ENCODE data around the gene UBQLN4. TPM values are rescaled to one million over a fixed set of nuclear protein-coding genes. Genes with fewer than 3 reads are reported as not detected.

UBQLN4 gene
- total and polyA plus RNA-seq, 4 donors, result 7.4 to 17.8 (median 11.3) TPM

DNA sequence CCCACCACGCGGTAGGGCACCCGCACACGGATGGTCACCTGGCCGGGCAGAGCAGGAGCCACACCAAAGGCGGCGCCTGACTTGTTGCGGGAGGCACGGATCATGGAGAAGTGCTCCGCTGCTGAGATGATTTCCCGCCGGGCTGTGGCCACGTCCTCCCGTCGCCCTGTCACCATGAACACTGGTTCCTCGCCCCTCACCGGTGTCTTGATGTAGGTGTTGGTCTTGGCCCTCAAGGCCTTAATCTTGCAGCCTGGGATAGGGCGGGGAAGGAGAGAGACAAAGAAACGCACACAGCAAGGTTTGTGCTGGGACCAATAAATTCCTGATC is 23.8 kb upstream of the UBQLN4 start:
- H3K9ac ChIP-seq (ENCODE audit: low read depth in 1 of 2, low read length in 2 of 2), result no peak overlapping the region
- no peaks in the 10 kb centered on the region for H3K27me3 ChIP-seq (ENCODE audit: control insufficient read depth in 4 of 4, insufficient read depth in 4 of 4, low read length in 3 of 4)
- H3K4me1 ChIP-seq (ENCODE audit: control insufficient read depth in 4 of 4, insufficient read depth in 4 of 4, low read length in 3 of 4), result peaks cover 5 to 33% (median 18%) of the 10 kb centered on the region in 4 donors
- peak overlapping the region in 1 of 3 donors; percentile 64 for H3K4me3 ChIP-seq (ENCODE audit: low read depth in 1 of 3, low read length in 3 of 3)
- H3K9me3 ChIP-seq (ENCODE audit: control insufficient read depth in 4 of 4, low read length in 3 of 4), result no peaks in the 10 kb centered on the region
- no peaks in the 10 kb centered on the region for H3K36me3 ChIP-seq (ENCODE audit: control insufficient read depth in 4 of 4, insufficient read depth in 3 of 4, low read depth in 1 of 4, low read length in 3 of 4)
- TF ChIP-seq, protein P1, sequence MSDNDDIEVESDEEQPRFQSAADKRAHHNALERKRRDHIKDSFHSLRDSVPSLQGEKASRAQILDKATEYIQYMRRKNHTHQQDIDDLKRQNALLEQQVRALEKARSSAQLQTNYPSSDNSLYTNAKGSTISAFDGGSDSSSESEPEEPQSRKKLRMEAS (IDR thresholded peaks at IDR 0.05), result no peak
- TF ChIP-seq, protein P2, sequence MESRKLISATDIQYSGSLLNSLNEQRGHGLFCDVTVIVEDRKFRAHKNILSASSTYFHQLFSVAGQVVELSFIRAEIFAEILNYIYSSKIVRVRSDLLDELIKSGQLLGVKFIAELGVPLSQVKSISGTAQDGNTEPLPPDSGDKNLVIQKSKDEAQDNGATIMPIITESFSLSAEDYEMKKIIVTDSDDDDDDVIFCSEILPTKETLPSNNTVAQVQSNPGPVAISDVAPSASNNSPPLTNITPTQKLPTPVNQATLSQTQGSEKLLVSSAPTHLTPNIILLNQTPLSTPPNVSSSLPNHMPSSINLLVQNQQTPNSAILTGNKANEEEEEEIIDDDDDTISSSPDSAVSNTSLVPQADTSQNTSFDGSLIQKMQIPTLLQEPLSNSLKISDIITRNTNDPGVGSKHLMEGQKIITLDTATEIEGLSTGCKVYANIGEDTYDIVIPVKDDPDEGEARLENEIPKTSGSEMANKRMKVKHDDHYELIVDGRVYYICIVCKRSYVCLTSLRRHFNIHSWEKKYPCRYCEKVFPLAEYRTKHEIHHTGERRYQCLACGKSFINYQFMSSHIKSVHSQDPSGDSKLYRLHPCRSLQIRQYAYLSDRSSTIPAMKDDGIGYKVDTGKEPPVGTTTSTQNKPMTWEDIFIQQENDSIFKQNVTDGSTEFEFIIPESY (IDR thresholded peaks at IDR 0.05), result no peak
- no peak for TF ChIP-seq RXRA (IDR thresholded peaks at IDR 0.05)
- TF ChIP-seq RAD21 (IDR thresholded peaks at IDR 0.05), result no peak
- TF ChIP-seq, protein P3, sequence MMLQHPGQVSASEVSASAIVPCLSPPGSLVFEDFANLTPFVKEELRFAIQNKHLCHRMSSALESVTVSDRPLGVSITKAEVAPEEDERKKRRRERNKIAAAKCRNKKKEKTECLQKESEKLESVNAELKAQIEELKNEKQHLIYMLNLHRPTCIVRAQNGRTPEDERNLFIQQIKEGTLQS (IDR thresholded peaks at IDR 0.05), result no peak
- TF ChIP-seq SP1 (IDR thresholded peaks at IDR 0.05), result no peak
- no peak for TF ChIP-seq NR2F2 (IDR thresholded peaks at IDR 0.05)
- TF ChIP-seq GABPA (IDR thresholded peaks at IDR 0.05 in 1 of 2, conservative IDR thresholded peaks at IDR 0.05 in 1 of 2), result no peak
- no peak for TF ChIP-seq EGR1 (IDR thresholded peaks at IDR 0.05; ENCODE audit: low read depth in 2 of 2)
- TF ChIP-seq JUND (IDR thresholded peaks at IDR 0.05), result no peak
- TF ChIP-seq HNF4G (IDR thresholded peaks at IDR 0.05), result no peak
- TF ChIP-seq, protein P4, sequence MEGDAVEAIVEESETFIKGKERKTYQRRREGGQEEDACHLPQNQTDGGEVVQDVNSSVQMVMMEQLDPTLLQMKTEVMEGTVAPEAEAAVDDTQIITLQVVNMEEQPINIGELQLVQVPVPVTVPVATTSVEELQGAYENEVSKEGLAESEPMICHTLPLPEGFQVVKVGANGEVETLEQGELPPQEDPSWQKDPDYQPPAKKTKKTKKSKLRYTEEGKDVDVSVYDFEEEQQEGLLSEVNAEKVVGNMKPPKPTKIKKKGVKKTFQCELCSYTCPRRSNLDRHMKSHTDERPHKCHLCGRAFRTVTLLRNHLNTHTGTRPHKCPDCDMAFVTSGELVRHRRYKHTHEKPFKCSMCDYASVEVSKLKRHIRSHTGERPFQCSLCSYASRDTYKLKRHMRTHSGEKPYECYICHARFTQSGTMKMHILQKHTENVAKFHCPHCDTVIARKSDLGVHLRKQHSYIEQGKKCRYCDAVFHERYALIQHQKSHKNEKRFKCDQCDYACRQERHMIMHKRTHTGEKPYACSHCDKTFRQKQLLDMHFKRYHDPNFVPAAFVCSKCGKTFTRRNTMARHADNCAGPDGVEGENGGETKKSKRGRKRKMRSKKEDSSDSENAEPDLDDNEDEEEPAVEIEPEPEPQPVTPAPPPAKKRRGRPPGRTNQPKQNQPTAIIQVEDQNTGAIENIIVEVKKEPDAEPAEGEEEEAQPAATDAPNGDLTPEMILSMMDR (IDR thresholded peaks at IDR 0.05; ENCODE audit: low read depth, low read length, missing input control), result no peak
- TF ChIP-seq HNF4A (conservative IDR thresholded peaks at IDR 0.05), result no peak
- TF ChIP-seq, protein P5, sequence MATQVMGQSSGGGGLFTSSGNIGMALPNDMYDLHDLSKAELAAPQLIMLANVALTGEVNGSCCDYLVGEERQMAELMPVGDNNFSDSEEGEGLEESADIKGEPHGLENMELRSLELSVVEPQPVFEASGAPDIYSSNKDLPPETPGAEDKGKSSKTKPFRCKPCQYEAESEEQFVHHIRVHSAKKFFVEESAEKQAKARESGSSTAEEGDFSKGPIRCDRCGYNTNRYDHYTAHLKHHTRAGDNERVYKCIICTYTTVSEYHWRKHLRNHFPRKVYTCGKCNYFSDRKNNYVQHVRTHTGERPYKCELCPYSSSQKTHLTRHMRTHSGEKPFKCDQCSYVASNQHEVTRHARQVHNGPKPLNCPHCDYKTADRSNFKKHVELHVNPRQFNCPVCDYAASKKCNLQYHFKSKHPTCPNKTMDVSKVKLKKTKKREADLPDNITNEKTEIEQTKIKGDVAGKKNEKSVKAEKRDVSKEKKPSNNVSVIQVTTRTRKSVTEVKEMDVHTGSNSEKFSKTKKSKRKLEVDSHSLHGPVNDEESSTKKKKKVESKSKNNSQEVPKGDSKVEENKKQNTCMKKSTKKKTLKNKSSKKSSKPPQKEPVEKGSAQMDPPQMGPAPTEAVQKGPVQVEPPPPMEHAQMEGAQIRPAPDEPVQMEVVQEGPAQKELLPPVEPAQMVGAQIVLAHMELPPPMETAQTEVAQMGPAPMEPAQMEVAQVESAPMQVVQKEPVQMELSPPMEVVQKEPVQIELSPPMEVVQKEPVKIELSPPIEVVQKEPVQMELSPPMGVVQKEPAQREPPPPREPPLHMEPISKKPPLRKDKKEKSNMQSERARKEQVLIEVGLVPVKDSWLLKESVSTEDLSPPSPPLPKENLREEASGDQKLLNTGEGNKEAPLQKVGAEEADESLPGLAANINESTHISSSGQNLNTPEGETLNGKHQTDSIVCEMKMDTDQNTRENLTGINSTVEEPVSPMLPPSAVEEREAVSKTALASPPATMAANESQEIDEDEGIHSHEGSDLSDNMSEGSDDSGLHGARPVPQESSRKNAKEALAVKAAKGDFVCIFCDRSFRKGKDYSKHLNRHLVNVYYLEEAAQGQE (IDR thresholded peaks at IDR 0.05), result no peak
- 94% methylated on average over 19 of the region's 19 CpGs for WGBS
- no peak for DNase-seq (ENCODE audit: low spot score)
- peak overlapping the region; percentile 87 to 92 for H3K27ac ChIP-seq (ENCODE audit: low read depth in 1 of 2, low read length in 2 of 2)

Data from liver (tissue), 9 donors.